HG03039 (cell line): ENCODE data around the gene SPRN.
"Not testable (repeated sequence)": the region's sequence is repeated elsewhere in the genome, so short reads cannot be mapped to it uniquely, and the experiment has no call there.

Experiments
- ATAC-seq: cut with Tn5 transposase; IDR thresholded peaks from one replicate; pipeline ENCODE4 v1.9.1; 2021; ENCODE audit warnings: mild to moderate bottlenecking, moderate library complexity; ENCODE audit not compliant: unreplicated experiment

Gene SPRN

GRCh38 chr10:133440633-133441285 is 16.3 kb upstream of the SPRN start:
- no peak for ATAC-seq

- ATAC-seq: no peak
Measured at GRCh38 chr10:133439517-133440461, 15.4 kb upstream of the SPRN start.

- ATAC-seq: no peak
Measured at GRCh38 chr10:133438711-133439273, 14.4 kb upstream of the SPRN start.

GRCh38 chr10:133432789-133433188 is 8.4 kb upstream of the SPRN start:
- not testable (repeated sequence) for ATAC-seq

DNA sequence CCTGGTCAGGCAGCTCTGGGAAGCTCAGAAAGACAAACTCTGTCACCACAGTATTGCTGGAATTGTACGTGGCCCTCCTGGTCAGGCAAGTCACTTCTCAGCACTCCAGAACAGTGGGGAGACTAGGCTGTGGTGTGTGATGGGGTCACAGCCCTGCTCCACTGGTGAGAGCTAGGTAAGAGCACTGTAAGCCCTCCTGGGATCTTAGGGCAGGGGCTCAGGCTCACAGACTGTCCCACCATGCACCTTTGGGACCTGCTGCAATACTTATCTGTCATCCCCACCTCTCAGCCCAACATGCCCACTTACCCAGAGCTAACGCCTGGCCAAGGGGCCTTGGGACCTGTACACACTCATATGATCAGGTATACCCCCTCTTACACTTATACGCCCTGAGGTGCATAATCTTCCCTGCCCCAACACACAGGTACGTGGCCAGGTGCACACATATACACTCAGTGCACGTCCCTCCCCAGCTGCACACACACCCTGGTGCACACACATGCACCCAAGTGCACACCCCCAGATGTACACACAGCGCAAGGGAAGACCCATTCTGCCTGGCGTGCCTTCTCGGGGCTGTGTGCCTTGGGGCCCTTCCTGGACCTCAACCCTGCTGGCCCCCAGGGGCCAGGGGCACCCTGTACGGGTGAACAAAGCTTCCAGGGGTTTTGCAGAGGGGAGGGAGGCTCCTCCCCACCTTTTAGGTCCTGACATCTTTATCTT is 7.6 kb upstream of the SPRN start:
- ATAC-seq: not testable (repeated sequence)

DNA sequence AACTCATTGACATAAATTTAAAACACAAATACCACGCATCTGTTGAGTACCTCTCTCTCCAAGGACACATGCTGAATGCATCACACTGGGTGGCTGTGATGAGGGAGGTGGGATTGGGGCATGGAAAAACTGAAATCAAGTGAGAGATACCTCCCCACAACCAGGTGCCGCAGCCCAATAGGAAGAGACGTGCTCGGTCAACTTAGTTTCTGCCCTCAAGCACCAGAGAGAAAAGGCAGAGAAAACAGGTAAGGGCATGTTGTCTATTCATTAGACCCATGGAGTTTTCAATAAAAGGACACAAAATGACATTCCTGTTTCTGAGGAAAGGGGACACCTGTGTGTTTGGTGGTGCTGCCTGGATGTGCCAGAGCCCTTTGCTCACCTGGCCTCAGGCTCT is 5.1 kb upstream of the SPRN start:
- ATAC-seq: not testable (repeated sequence)

DNA sequence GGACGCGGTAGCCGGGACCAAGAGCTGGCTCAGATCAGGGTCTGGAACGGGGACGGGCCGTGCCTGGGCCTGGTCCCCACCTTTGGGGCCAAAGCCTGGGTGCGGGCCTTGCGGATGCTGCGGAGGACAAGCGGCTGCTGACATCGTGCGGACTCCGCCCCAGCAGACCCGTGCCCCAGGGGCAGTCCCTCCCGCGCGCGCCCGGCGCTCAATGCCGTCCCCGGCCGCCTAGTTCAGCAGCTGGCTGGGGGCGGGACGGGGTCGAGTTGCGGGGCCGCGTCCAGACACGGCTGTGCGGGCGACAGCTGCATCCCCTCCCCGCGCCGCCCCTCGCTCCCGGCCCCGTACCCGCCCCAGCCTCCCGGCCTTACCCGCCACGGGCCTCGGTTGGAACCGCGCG is 323 bp downstream of the SPRN start:
- ATAC-seq: not testable (repeated sequence)

DNA sequence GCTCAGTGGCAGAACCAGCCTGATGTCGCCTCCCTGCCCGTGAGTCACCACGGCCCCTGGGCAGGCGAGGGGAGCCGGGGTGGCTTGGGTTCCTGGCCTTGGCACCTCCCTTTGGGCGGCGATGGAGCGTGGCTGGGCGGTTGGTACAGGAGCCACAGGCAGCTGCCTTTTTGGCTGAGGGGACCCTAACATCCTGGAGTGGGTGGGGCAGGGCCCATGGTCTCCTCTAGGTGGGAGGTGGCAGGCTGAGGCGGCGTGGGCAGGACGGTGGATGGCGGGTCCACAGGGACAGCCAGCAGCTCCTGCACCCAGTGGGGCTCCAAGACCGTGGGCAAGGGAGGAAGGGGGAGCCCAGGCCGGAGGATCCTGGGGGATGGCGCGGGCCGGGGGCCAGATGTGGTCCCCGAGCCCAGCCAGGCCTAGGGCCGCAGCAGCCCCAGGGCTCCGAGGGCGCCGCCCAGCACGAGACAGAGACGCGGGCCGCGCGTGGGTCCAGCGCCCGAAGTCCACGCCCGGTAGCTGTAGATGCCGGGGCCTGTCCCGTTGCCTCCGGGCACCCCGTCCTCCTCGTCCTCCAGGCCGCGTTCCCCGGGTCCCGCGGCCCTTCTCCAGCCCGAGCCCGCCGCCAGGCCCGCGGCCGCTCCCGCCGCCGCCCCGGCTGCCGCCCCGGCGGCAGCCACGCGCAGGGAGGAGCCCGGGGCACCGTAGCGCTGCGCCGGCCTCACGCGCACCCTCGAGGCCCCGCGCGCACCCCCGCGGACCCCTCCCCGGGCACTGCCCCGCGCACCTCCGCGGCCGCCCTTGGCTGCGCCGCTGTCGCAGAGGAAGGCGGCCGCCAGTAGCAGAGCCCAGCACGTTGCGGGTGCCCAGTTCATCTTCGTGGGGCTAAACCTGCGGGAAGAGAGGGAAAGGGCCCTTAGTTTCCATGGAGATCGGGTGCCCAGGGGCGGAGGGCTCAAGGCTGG is 1.3 kb downstream of the SPRN start:
- ATAC-seq: no peak

DNA sequence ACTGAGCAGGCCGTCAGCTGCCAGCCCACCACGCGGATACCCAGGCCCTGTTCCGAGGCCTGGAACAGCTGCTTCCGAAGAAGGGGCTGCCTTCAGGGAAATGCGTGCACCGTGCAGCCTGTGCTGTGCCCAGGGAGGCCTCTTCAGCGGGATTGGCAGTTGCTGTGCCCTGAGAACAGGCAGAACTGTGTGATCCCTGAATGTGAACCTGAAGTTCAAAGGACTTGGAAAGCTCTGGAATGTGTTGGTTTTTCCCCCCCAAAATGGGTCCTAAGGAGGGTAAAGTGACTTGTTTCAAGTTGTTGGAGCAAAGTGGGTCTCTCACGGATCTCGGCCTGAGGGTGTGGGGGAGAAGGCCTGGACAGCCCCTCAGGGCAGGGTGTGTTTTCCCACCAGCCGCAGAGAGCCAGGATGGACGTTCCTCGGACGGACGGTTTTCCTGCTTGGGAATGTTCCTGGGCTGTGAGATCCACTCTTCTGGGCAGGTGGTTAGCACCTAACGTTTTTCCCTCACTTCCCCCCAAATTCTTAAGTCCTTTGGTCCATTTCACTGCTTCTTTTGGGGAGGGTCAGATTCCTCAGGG is 2.1 kb downstream of the SPRN start:
- ATAC-seq: no peak

DNA sequence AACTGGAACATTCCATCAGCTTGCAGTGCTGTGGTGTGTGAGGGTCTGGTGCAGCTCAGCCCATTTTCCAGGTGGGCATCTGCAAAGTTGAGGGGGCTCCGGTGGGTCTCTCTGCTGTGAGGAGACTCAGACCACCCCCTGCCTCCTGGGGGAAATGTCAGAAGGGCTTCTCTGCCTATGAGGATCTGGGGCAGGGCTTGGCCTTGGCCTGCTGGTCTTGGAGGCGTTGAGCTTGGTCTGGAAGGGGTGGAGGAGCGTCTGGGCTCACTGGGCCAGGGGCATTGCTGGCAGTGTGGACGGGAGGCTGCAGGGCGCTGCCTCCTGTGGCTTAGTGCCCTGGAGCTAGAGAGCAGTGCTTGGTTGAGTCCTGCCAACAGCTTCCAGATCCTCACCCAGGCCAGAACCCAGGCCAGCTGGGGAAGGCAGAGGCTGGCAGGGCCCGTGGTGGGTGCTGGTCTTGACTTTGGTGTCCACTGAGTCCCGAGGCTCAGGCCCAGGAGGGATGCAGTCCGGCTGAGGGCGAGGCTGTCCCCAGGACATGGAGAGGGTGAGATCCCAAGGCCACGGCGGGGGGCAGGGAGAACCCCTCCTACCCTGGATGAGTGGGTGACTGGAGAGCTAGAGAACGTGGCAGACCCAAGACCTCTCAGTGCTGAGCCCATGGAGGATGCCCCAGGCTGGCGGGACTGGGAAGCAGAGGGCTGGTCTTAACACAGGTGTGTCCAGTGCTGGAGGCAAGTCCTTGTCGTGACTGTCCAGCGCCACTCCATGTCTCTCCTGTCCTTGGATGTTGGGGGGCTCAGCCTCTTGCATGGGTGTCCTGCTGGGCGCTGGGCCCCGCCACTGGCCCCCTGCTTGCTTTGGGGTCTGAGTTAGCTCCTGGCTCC is 2.8 kb downstream of the SPRN start:
- no peak for ATAC-seq

DNA sequence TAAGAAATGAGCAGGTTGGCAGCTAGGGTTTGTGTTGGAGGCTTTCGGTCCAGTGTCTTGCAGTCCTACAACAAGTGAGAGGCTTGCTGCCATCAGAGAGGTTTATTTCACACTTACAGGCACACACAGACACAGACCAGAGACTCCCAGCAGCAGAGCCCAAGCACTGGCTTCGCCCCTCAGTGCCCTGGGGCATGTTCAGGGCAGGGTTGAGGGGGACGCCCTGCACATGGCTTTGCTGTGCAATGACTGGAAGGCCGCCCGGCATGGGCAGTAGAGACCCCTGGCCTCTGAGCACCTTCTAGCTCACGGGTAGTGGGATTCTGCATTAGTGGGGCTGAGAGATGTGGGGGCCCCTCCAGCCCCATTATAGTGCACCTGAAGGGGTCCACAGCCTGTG is 3.8 kb downstream of the SPRN start:
- ATAC-seq: no peak

- ATAC-seq: no peak
Measured at GRCh38 chr10:133420028-133420427, 4.4 kb downstream of the SPRN start.

GRCh38 chr10:133419211-133419950 is 5.0 kb downstream of the SPRN start:
- ATAC-seq: no peak

GRCh38 chr10:133418289-133418993 is 6.0 kb downstream of the SPRN start:
- ATAC-seq: no peak

DNA sequence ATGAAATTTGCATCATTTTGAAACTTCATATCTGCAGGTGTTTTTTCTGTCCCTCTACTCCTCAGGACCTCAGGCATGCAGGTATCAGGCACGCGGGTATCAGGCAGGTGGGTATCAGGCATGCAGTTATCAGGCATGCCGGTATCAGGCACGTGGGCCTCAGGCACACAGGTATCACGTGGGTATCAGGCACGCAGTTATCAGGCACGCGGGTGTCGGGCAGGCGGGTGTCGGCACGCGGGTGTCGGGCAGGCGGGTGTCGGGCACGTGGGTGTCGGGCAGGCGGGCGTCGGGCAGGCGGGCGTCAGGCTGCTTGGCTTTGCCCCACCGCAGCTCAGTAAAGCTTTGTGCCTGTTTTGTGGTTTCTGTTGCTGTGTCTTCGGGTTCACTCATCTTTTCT is 8.7 kb downstream of the SPRN start:
- no peak for ATAC-seq

DNA sequence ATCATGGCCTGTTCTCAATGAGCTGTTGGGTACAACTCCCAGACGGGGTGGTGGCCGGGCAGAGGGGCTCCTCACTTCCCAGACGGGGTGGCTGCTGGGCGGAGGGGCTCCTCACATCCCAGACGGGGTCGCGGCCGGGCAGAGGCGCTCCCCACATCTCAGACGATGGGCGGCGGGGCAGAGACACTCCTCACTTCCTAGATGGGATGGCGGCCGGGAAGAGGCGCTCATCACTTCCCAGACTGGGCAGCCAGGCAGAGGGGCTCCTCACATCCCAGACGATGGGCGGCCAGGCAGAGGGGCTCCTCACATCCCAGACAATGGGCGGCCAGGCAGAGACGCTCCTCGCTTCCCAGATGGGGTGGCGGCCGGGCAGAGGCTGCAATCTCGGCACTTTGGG is 10.0 kb downstream of the SPRN start:
- ATAC-seq: not testable (repeated sequence)

- ATAC-seq: no peak
Measured at GRCh38 chr10:133412381-133412711, 12.1 kb downstream of the SPRN start.
